Measurements from ENCODE around the gene PRXL2B.

PRXL2B gene

GRCh38 chr1:2587071-2587859 is 688 bp downstream of the PRXL2B start:
- ATAC-seq, result no peak

- ATAC-seq, result no peak
Measured at GRCh38 chr1:2587860-2588571, 1.4 kb downstream of the PRXL2B start.

GRCh38 chr1:2588661-2589430 is 2.3 kb downstream of the PRXL2B start:
- ATAC-seq, result no peak

- ATAC-seq, result no peak
Measured at GRCh38 chr1:2589431-2590232, 3.1 kb downstream of the PRXL2B start.

GRCh38 chr1:2590233-2591141 is 3.9 kb downstream of the PRXL2B start:
- ATAC-seq, result no peak

GRCh38 chr1:2591233-2591580 is 4.6 kb downstream of the PRXL2B start:
- ATAC-seq, result no peak

GRCh38 chr1:2591581-2592261 is 5.1 kb downstream of the PRXL2B start:
- ATAC-seq, result no peak

GRCh38 chr1:2592672-2593071 is 6.1 kb downstream of the PRXL2B start:
- ATAC-seq, result peak in 1 of 2 donors; percentile 27

- ATAC-seq, result no peak
Measured at GRCh38 chr1:2593251-2593878, 6.8 kb downstream of the PRXL2B start.

- no peak for ATAC-seq
Measured at GRCh38 chr1:2594001-2594640, 7.5 kb downstream of the PRXL2B start.

GRCh38 chr1:2594641-2595131 is 8.1 kb downstream of the PRXL2B start:
- ATAC-seq, result no peak

GRCh38 chr1:2595261-2595811 is 8.8 kb downstream of the PRXL2B start:
- no peak for ATAC-seq

- ATAC-seq, result no peak
Measured at GRCh38 chr1:2595812-2596529, 9.4 kb downstream of the PRXL2B start.

- ATAC-seq, result no peak
Measured at GRCh38 chr1:2596530-2597333, 10.2 kb downstream of the PRXL2B start.

GRCh38 chr1:2597441-2598328 is 11.1 kb downstream of the PRXL2B start:
- no peak for ATAC-seq

GRCh38 chr1:2598329-2598931 is 11.9 kb downstream of the PRXL2B start:
- ATAC-seq, result no peak
